HG02852 (cell line): Measurements from ENCODE around the gene COLEC11.
"Not testable (repeated sequence)": the region's sequence is repeated elsewhere in the genome, so short reads cannot be mapped to it uniquely, and the experiment has no call there.

ENCODE experiments used
- ATAC-seq: cut with Tn5 transposase; IDR thresholded peaks from one replicate; pipeline ENCODE4 v1.9.1; 2021; ENCODE audit warnings: mild to moderate bottlenecking, moderate library complexity; ENCODE audit not compliant: unreplicated experiment

Gene COLEC11

GRCh38 chr2:3594493-3595281, at the start of gene COLEC11:
TSS of gene COLEC11 (plus strand) at chr2:3595112. CDS start at chr2:3604341, 9,229 bp downstream.
- no peak for ATAC-seq

- no peak for ATAC-seq
Observed at GRCh38 chr2:3545788-3546478, 49.0 kb upstream of the COLEC11 start.

GRCh38 chr2:3547915-3548314, 47.0 kb upstream of the COLEC11 start:
- ATAC-seq = no peak

GRCh38 chr2:3553946-3554345, 41.0 kb upstream of the COLEC11 start:
- ATAC-seq = no peak

GRCh38 chr2:3557639-3558204, 37.2 kb upstream of the COLEC11 start:
- peak; percentile 21 for ATAC-seq

- peak; percentile 94 for ATAC-seq
Observed at GRCh38 chr2:3558205-3559014, 36.5 kb upstream of the COLEC11 start, which contains the start of gene RNASEH1. TSS of gene RNASEH1 (minus strand) at chr2:3558333. CDS start at chr2:3558260, 73 bp downstream.

- peak; percentile 59 for ATAC-seq
Observed at GRCh38 chr2:3563521-3563976, 31.4 kb upstream of the COLEC11 start.

- no peak for ATAC-seq
Observed at GRCh38 chr2:3565117-3565516, 29.8 kb upstream of the COLEC11 start.

- no peak for ATAC-seq
Observed at GRCh38 chr2:3566806-3567205, 28.1 kb upstream of the COLEC11 start.

- ATAC-seq = not testable (repeated sequence)
Observed at GRCh38 chr2:3569656-3570055, 25.3 kb upstream of the COLEC11 start.

GRCh38 chr2:3571284-3571683, 23.6 kb upstream of the COLEC11 start:
- no peak for ATAC-seq

- no peak for ATAC-seq
Observed at GRCh38 chr2:3572620-3573019, 22.3 kb upstream of the COLEC11 start.

GRCh38 chr2:3574155-3574554, 20.8 kb upstream of the COLEC11 start:
- ATAC-seq = no peak

GRCh38 chr2:3575534-3576262, 19.2 kb upstream of the COLEC11 start:
- ATAC-seq = peak; percentile 19

GRCh38 chr2:3576263-3576630, 18.7 kb upstream of the COLEC11 start:
- not testable (repeated sequence) for ATAC-seq

- no peak for ATAC-seq
Observed at GRCh38 chr2:3578987-3579386, 15.9 kb upstream of the COLEC11 start.

GRCh38 chr2:3580449-3580848, 14.5 kb upstream of the COLEC11 start:
- ATAC-seq = no peak

GRCh38 chr2:3581367-3582262, 13.3 kb upstream of the COLEC11 start:
- no peak for ATAC-seq

GRCh38 chr2:3584076-3584475, 10.8 kb upstream of the COLEC11 start:
- no peak for ATAC-seq
